Measurements from ENCODE around the gene USP43. TPM values are rescaled to one million over a fixed set of nuclear protein-coding genes. Genes with fewer than 3 reads are reported as not detected.

Gene USP43
- polyA plus RNA-seq, 12 donors: 0.23 to 1.2 (median 0.52) TPM; not detected in 2

Other genes with a start within 250 kb of the USP43 start
- 10 to 100 TPM in 11 of 12 donors, not detected in 1; 28.4 to 53.1 (median 46.2) TPM for gene STX8, start 69.7 kb upstream of the USP43 start, polyA plus RNA-seq (ENCODE audit: insufficient read length in 12 of 12)
- under 1 TPM in 3 of 12 donors, not detected in 9; 0.18 to 0.57 (median 0.32) TPM for gene CFAP52, start 68.9 kb upstream of the USP43 start, polyA plus RNA-seq (ENCODE audit: insufficient read length in 12 of 12)
- 100 to 1,000 TPM in 5 of 12 donors, 10 to 100 TPM in 6, not detected in 1; 20.3 to 121 (median 88.3) TPM for gene DHRS7C, start 146.1 kb downstream of the USP43 start, polyA plus RNA-seq (ENCODE audit: insufficient read length in 12 of 12)
- gene GSG1L2, start 176.6 kb downstream of the USP43 start, polyA plus RNA-seq (ENCODE audit: insufficient read length in 12 of 12): not detected
- under 1 TPM in 4 of 12 donors, not detected in 8; 0.04 to 0.12 (median 0.05) TPM for gene GLP2R, start 180.4 kb downstream of the USP43 start, polyA plus RNA-seq (ENCODE audit: insufficient read length in 12 of 12)

Data from muscle of arm (tissue), 12 donors.